Muscle of leg (tissue), 11 donors: ENCODE measurements around the gene FBP2. TPM values are rescaled to one million over a fixed set of nuclear protein-coding genes. Genes with fewer than 3 reads are reported as not detected.

ENCODE experiments used
- DNase-seq: peaks from one replicate; pipeline ENCODE4 v3.0.0; 2013
- H3K27ac ChIP-seq: one replicate; pipeline ENCODE4 v1.5.1; 2013; ENCODE audit warnings: mild to moderate bottlenecking, low read length, control low read depth
- H3K27me3 ChIP-seq: one replicate; pipeline ENCODE4 v1.6.1; 2013; ENCODE audit warnings: low read length; ENCODE audit not compliant: control insufficient read depth, insufficient read depth
- H3K36me3 ChIP-seq: one replicate; pipeline ENCODE4 v1.6.1; 2013; ENCODE audit warnings: low read length; ENCODE audit not compliant: control insufficient read depth, insufficient read depth
- H3K4me1 ChIP-seq: one replicate; pipeline ENCODE4 v1.6.1; 2013; ENCODE audit warnings: low read length; ENCODE audit not compliant: control insufficient read depth, insufficient read depth
- H3K4me3 ChIP-seq: one replicate; pipeline ENCODE4 v1.5.1; 2013; ENCODE audit warnings: low read length, control low read depth
- H3K9me3 ChIP-seq: replicated peaks from 2 replicates; pipeline ENCODE4 v1.6.1; 2013; ENCODE audit warnings: low read depth, low read length; ENCODE audit not compliant: control insufficient read depth
- WGBS: methylation state at CpG from one replicate; pipeline ENCODE4 v1.1.5; 2013; ENCODE audit warnings: missing lambda C conversion rate; ENCODE audit not compliant: insufficient coverage; 5-methylcytosine and 5-hydroxymethylcytosine counted together
- polyA plus RNA-seq, 8 donors: library from polyadenylated mRNA; unstranded; fragments of 120-200 nt; gene quantifications; one replicate each; pipeline versions ENCODE4 v1.2.1 to v1.2.3, GENCODE V29; 2013; ENCODE audit warnings: inconsistent platforms in 1 of 8, low replicate concordance in 1 of 8; ENCODE audit not compliant: insufficient read length in 8 of 8, insufficient read depth in 1 of 8
- total RNA-seq: library from RNA; stranded (reverse); fragments of 120-200 nt; gene quantifications from one replicate; pipeline ENCODE4 v1.2.4, GENCODE V29; 2013

The FBP2 gene
- total and polyA plus RNA-seq, 9 donors: 35.3 to 105 (median 76.5) TPM

DNA sequence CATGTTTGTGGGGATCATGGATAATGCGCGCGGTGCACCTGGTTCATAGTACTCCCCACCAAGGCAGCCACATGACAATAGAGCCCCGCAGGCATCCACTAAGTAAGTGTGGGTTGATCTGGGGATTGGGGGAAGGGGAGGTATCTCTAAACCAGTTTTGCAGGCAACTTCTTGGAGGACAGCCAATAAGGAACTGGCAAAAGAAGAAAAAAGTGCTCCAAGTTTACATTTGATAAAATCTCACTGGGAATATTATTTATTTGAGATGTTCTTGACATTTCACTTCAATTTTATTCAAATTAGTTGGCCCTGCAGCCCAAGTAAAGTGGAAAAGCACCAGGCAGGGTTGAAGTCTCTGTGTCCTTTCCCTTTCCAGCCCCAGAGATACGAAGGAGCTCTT, 37.2 kb upstream of the FBP2 start:
- no peak overlapping the region for H3K27ac ChIP-seq
- DNase-seq: no peak
- H3K27me3 ChIP-seq: peaks cover 2% of the 10 kb centered on the region
- WGBS: 40% methylated on average over 3 of the region's 5 CpGs
- no peaks in the 10 kb centered on the region for H3K4me1 ChIP-seq
- no peaks in the 10 kb centered on the region for H3K36me3 ChIP-seq
- H3K9me3 ChIP-seq: no peaks in the 10 kb centered on the region
- H3K4me3 ChIP-seq: no peak overlapping the region

GRCh38 chr9:94630281-94630680, 36.7 kb upstream of the FBP2 start:
- Histone ChIP-seq H3K9me3 (no peaks in the 10 kb centered on the region), H3K27ac (no peak overlapping the region), H3K27me3 (peaks cover 2% of the 10 kb centered on the region), H3K36me3 (no peaks in the 10 kb centered on the region), H3K4me3 (no peak overlapping the region), H3K4me1 (no peaks in the 10 kb centered on the region)
- no CpG with 5 or more reads among the region's 3 CpGs for WGBS
- no peak for DNase-seq

GRCh38 chr9:94627287-94627686, 33.7 kb upstream of the FBP2 start:
- Histone ChIP-seq H3K27me3 (peaks cover 2% of the 10 kb centered on the region), H3K27ac (no peak overlapping the region), H3K4me1 (peaks cover 6% of the 10 kb centered on the region), H3K9me3 (no peaks in the 10 kb centered on the region), H3K36me3 (no peaks in the 10 kb centered on the region), H3K4me3 (no peak overlapping the region)
- no peak for DNase-seq
- 69% methylated on average over 4 of the region's 6 CpGs for WGBS

DNA sequence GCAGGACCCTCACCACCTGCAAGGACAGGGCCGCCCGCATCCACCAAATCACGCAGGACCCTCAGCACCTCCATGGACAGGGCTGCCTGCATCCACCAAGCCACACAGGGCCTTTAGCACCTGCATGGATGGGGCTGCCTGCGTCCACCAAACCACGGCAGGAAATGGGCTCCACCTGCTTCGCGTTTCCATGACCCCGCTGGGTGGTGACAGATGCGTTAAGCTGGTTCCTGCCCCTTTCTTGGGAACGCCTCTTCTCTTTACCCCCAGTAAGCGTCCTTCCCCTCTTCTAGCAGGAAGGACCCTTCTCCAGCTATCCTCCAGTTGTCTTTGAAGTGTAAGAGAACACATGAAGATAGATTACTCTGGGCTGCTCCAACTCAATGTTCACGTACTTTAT, 32.2 kb upstream of the FBP2 start:
- Histone ChIP-seq H3K27me3 (peaks cover 2% of the 10 kb centered on the region), H3K4me3 (no peak overlapping the region), H3K36me3 (no peaks in the 10 kb centered on the region), H3K27ac (no peak overlapping the region), H3K4me1 (peaks cover 12% of the 10 kb centered on the region), H3K9me3 (no peaks in the 10 kb centered on the region)
- DNase-seq: no peak
- 45% methylated on average over 9 of the region's 12 CpGs for WGBS

DNA sequence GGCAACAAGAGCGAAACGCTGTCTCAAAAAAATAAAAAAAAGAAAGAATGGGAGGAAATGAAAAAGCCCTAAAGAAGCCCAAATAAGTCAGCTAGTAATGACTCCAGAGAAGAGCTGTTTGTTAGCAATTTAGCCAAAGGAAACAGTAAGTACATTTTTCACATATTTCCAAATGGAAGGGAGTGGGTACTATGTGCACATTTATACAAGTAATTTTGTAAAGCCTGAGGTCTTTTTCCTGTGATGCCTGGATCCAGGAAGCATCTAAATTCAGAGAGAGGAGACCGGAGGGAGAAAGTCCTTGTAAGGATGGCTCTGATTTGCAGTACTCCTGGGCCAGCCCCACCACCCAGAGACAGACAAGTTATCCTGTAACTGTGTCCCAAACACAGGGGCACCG, 31.0 kb upstream of the FBP2 start:
- DNase-seq: no peak
- WGBS: 79% methylated on average over 2 of the region's 4 CpGs
- no peaks in the 10 kb centered on the region for H3K9me3 ChIP-seq
- H3K27ac ChIP-seq: no peak overlapping the region
- H3K36me3 ChIP-seq: no peaks in the 10 kb centered on the region
- no peak overlapping the region for H3K4me3 ChIP-seq
- H3K4me1 ChIP-seq: peaks cover 12% of the 10 kb centered on the region
- no peaks in the 10 kb centered on the region for H3K27me3 ChIP-seq

DNA sequence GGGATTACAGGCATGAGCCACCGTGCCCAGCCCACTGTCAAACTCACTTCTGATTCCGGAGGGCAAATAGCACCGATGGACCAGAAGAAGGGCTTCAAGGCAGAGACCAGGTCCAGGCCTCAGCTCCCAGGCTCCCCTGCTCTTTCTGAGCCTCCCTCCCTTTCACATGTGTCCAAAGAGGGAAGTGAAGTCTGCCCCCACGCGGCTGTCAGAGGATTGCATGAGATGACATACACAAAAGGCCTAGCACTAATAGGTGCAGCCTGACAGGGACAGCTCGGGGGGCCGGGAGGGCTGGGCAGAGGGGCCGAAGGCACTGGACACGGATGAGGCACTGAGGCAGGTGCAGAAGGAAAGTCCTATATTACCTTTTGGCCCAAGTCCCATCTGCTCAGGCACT, 29.6 kb upstream of the FBP2 start:
- Histone ChIP-seq H3K4me3 (no peak overlapping the region), H3K27ac (no peak overlapping the region), H3K9me3 (no peaks in the 10 kb centered on the region), H3K36me3 (no peaks in the 10 kb centered on the region), H3K27me3 (no peaks in the 10 kb centered on the region), H3K4me1 (peaks cover 12% of the 10 kb centered on the region)
- whole genome bisulfite sequencing: 53% methylated on average over 7 of the region's 9 CpGs
- DNase-seq: peak; percentile 27

GRCh38 chr9:94622087-94622800, 28.6 kb upstream of the FBP2 start:
- peak; percentile 56 for DNase-seq
- Histone ChIP-seq H3K27me3 (no peaks in the 10 kb centered on the region), H3K36me3 (no peaks in the 10 kb centered on the region), H3K4me3 (no peak overlapping the region), H3K9me3 (no peaks in the 10 kb centered on the region), H3K27ac (no peak overlapping the region), H3K4me1 (peaks cover 12% of the 10 kb centered on the region)
- WGBS: 76% methylated on average over 17 of the region's 19 CpGs

- no peak for DNase-seq
- H3K36me3 ChIP-seq: no peaks in the 10 kb centered on the region
- peaks cover 12% of the 10 kb centered on the region for H3K4me1 ChIP-seq
- no peaks in the 10 kb centered on the region for H3K27me3 ChIP-seq
- no peaks in the 10 kb centered on the region for H3K9me3 ChIP-seq
- no CpG with 5 or more reads among the region's 4 CpGs for WGBS
- H3K27ac ChIP-seq: no peak overlapping the region
- H3K4me3 ChIP-seq: no peak overlapping the region
Measured at GRCh38 chr9:94619026-94619425, 25.4 kb upstream of the FBP2 start.

DNA sequence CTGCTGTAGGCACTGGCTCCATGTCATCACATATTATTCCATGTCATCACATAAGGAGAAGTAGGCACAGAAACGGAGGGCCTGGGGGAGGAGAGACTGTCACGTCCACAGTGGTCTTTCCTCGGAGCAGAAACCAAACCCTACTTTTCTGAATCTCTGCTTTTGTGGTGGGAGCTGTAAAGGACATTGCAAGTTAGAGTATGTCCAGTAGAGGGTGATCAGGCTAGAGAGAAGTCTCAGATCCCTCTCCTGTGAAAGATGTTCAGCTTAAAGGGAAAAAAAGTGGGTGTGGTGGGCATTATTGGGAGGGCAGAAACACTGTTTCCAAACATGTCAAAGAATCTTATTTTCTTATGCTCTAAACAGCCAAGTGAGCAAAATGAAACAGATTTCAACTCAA, 19.4 kb upstream of the FBP2 start:
- Histone ChIP-seq H3K27me3 (no peaks in the 10 kb centered on the region), H3K4me3 (no peak overlapping the region), H3K27ac (no peak overlapping the region), H3K9me3 (no peaks in the 10 kb centered on the region), H3K4me1 (peaks cover 9% of the 10 kb centered on the region), H3K36me3 (no peaks in the 10 kb centered on the region)
- no CpG with 5 or more reads among the region's 3 CpGs for WGBS
- DNase-seq: no peak

DNA sequence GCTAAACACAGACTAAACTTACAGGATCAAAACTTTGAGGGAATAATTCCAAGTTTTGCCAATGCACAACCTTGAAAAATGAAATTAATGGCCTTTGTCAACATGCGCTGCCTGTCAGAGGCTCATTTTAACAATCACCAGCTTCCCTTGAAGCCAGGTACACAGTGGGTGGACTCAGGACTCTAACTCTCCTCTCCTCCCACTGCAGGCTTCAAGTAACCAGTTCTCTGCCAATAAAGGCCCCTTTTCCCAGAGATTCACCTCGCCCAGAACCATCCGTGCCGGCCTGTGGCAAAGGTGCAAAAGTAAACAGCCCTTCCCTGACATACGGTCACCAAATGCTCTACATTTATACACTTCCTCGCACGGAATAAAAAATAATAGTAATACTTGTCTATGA, 18.4 kb upstream of the FBP2 start:
- no peaks in the 10 kb centered on the region for H3K36me3 ChIP-seq
- H3K27me3 ChIP-seq: no peaks in the 10 kb centered on the region
- H3K9me3 ChIP-seq: no peaks in the 10 kb centered on the region
- no peak overlapping the region for H3K27ac ChIP-seq
- H3K4me1 ChIP-seq: peaks cover 9% of the 10 kb centered on the region
- H3K4me3 ChIP-seq: no peak overlapping the region
- WGBS: 78% methylated on average over 3 of the region's 7 CpGs
- DNase-seq: no peak

- Histone ChIP-seq H3K27ac (no peak overlapping the region), H3K27me3 (peaks cover under 1% of the 10 kb centered on the region), H3K4me1 (peaks cover 9% of the 10 kb centered on the region), H3K9me3 (no peaks in the 10 kb centered on the region), H3K36me3 (no peaks in the 10 kb centered on the region), H3K4me3 (no peak overlapping the region)
- no peak for DNase-seq
- 83% methylated on average over 1 of the region's 3 CpGs for WGBS
Measured at GRCh38 chr9:94611638-94612068, 18.0 kb upstream of the FBP2 start.
